HepG2 (cell line): ENCODE results near the gene MRPL10. TPM values are rescaled to one million over a fixed set of nuclear protein-coding genes. Genes with fewer than 3 reads are reported as not detected.

Experiments used
- ATAC-seq: fragments of 200-7000 bp; cut with Tn5 transposase; 3 replicates; pipeline ENCODE4 v1.9.1; 2020; ENCODE audit warnings: mild to moderate bottlenecking, moderate library complexity
- BruUV-seq: library from RNA; stranded (reverse); fragments of 400-500 nt; replicated peaks from 2 replicates; lab custom pipeline; 2021; lab: Mats Ljungman, UMichigan
- CTCF ChIA-PET: fragments of 300-600 bp; formaldehyde crosslinking; extraction: SDS; loops from one replicate; lab custom pipeline; 2021; ENCODE audit warnings: low total read pairs, inconsistent platforms, low intra/inter-chr PET ratio; lab: Yijun Ruan, JAX
- POLR2A ChIA-PET: fragments of 350-600 bp; sonication (Branson Sonifier 250); formaldehyde crosslinking; loops from one replicate; lab custom pipeline; 2020; ENCODE audit warnings: antibody characterized with exemption, inconsistent platforms; lab: Yijun Ruan, JAX
- DNase-seq: peaks from one replicate; pipeline ENCODE4 v3.0.0-alpha.2; 2015; ENCODE audit warnings: low spot score
- FAIRE-seq: peaks from 3 replicates; lab custom pipeline; 2011; peaks lifted over from hg19 to GRCh38; lab: Jason Lieb, UNC
- H2AFZ ChIP-seq: one replicate; pipeline ENCODE4 v1.6.1; 2011; ENCODE audit warnings: low read length, inconsistent platforms
- H3K27ac ChIP-seq: fragments of 300-600 bp; 3 replicates; pipeline ENCODE4 v1.8.0; 2011; ENCODE audit warnings: mixed run types, mild to moderate bottlenecking, mixed read lengths, low read length, inconsistent platforms; ENCODE audit not compliant: insufficient read depth; ENCODE audit errors: extremely low read length
- H3K27me3 ChIP-seq, 2 experiments: fragments of 200-600 bp in 1 of 2; 2 replicates in 1 of 2; 3 replicates in 1 of 2; pipeline versions ENCODE4 v1.6.0 to v1.8.0; 2011; ENCODE audit warnings: low read length in 2 of 2, mild to moderate bottlenecking in 2 of 2, moderate library complexity in 2 of 2, inconsistent platforms in 1 of 2; ENCODE audit not compliant: insufficient read depth in 2 of 2, control insufficient read depth in 1 of 2
- H3K36me3 ChIP-seq, 2 experiments: fragments of 200-600 bp in 1 of 2; replicated peaks in 1 of 2; 2 replicates in 1 of 2; 3 replicates in 1 of 2; pipeline versions ENCODE4 v1.5.1 to v1.8.0; 2011; ENCODE audit warnings: low read length in 2 of 2, inconsistent platforms in 1 of 2; ENCODE audit not compliant: insufficient read depth in 2 of 2, control insufficient read depth in 1 of 2
- H3K4me1 ChIP-seq: 2 replicates; pipeline ENCODE4 v1.5.1; 2012; ENCODE audit warnings: low read length, inconsistent platforms; ENCODE audit not compliant: insufficient read depth
- H3K4me2 ChIP-seq: 2 replicates; pipeline ENCODE4 v1.6.0; 2011; ENCODE audit warnings: low read depth, low read length, inconsistent platforms
- H3K4me3 ChIP-seq, 3 experiments: fragments of 200-600 bp in 1 of 3; sonication (generic), shearing (Covaris generic) in 1 of 3; replicated peaks in 1 of 3; 2 replicates each; pipeline ENCODE4 v1.5.1; 2011 to 2016; ENCODE audit warnings: low read length in 3 of 3, inconsistent platforms in 2 of 3, low read depth in 2 of 3, mild to moderate bottlenecking in 2 of 3, control low read depth in 1 of 3, mixed read lengths in 1 of 3; ENCODE audit not compliant: insufficient read depth in 1 of 3
- H3K79me2 ChIP-seq: one replicate; pipeline ENCODE4 v1.6.1; 2011; ENCODE audit warnings: low read length, inconsistent platforms; ENCODE audit not compliant: insufficient read depth
- H3K9ac ChIP-seq: 2 replicates; pipeline ENCODE4 v1.6.0; 2011; ENCODE audit warnings: mild to moderate bottlenecking, low read depth, low read length, inconsistent platforms; ENCODE audit not compliant: insufficient read depth
- H3K9me3 ChIP-seq: 2 replicates; pipeline ENCODE4 v1.5.1; 2012; ENCODE audit warnings: mild to moderate bottlenecking, low read length
- H4K20me1 ChIP-seq: 2 replicates; pipeline ENCODE4 v1.6.0; 2011; ENCODE audit warnings: inconsistent platforms, mild to moderate bottlenecking, low read length, moderate library complexity; ENCODE audit not compliant: insufficient read depth
- CTCF ChIP-seq: sonication (generic); formaldehyde crosslinking; IDR thresholded peaks from 2 replicates; pipeline ENCODE4 v1.5.0; 2020; ENCODE audit warnings: mild to moderate bottlenecking, missing genetic modification reagents, moderate library complexity
- DNMT1 ChIP-seq: sonication (generic); formaldehyde crosslinking; IDR thresholded peaks from 2 replicates; pipeline ENCODE4 v1.5.1; 2020; ENCODE audit warnings: mild to moderate bottlenecking, missing genetic modification reagents
- FLYWCH1 ChIP-seq: sonication (generic); formaldehyde crosslinking; IDR thresholded peaks from 2 replicates; pipeline ENCODE4 v1.8.1; 2023; ENCODE audit warnings: mild to moderate bottlenecking, missing genetic modification reagents
- FOSL2 ChIP-seq: sonication (generic); formaldehyde crosslinking; IDR thresholded peaks from 2 replicates; pipeline ENCODE4 v1.4.0; 2020; ENCODE audit warnings: missing genetic modification reagents
- HCFC1 ChIP-seq: fragments of 150-350 bp; IDR thresholded peaks from 2 replicates; pipeline ENCODE4 v1.6.1; 2014; ENCODE audit warnings: low read depth, low read length
- MAFF ChIP-seq: IDR thresholded peaks from 2 replicates; pipeline ENCODE4 v1.6.1; 2011; ENCODE audit warnings: low read depth, low read length, improper control_type of control experiment
- NBN ChIP-seq: fragments of 450-650 bp; conservative IDR thresholded peaks from 2 replicates; pipeline ENCODE4 v1.6.1; 2017
- RBM22 ChIP-seq: fragments of 200-400 bp; formaldehyde crosslinking; optimal IDR thresholded peaks from 2 replicates; pipeline ENCODE3; 2017; ENCODE audit warnings: mild to moderate bottlenecking, low read length, moderate library complexity
- SOX6 ChIP-seq, 2 experiments: fragments of 450-650 bp in 1 of 2; sonication (generic) in 1 of 2; formaldehyde crosslinking in 1 of 2; IDR thresholded peaks; 2 replicates each; pipeline versions ENCODE4 v1.4.0 to v1.6.1; 2017 to 2020; ENCODE audit warnings: antibody characterized with exemption in 1 of 2, mild to moderate bottlenecking in 1 of 2, missing genetic modification reagents in 1 of 2
- SRSF4 ChIP-seq: fragments of 200-400 bp; formaldehyde crosslinking; IDR thresholded peaks from one replicate; pipeline ENCODE4 v1.6.1; 2018; ENCODE audit warnings: mild to moderate bottlenecking, low read depth, low read length, moderate library complexity; ENCODE audit not compliant: poor library complexity, severe bottlenecking
- ZFX ChIP-seq: sonication (generic); formaldehyde crosslinking; IDR thresholded peaks from 2 replicates; pipeline ENCODE4 v1.4.0; 2020; ENCODE audit warnings: mild to moderate bottlenecking, low read depth, missing genetic modification reagents, moderate library complexity
- ZNF343 ChIP-seq: sonication (generic); formaldehyde crosslinking; IDR thresholded peaks from 2 replicates; pipeline ENCODE4 v1.4.0; 2020; ENCODE audit warnings: mild to moderate bottlenecking, missing genetic modification reagents
- ZNF576 ChIP-seq: sonication (generic); formaldehyde crosslinking; IDR thresholded peaks from 2 replicates; pipeline ENCODE4 v1.4.0; 2020; ENCODE audit warnings: mild to moderate bottlenecking, missing genetic modification reagents
- ZNF724P ChIP-seq: sonication (generic); formaldehyde crosslinking; IDR thresholded peaks from 2 replicates; pipeline ENCODE4 v1.8.0; 2022; ENCODE audit warnings: missing genetic modification reagents, borderline replicate concordance
- ZNF780A ChIP-seq: sonication (generic); formaldehyde crosslinking; IDR thresholded peaks from 2 replicates; pipeline ENCODE4 v1.8.0; 2022; ENCODE audit warnings: mild to moderate bottlenecking, missing genetic modification reagents, moderate library complexity
- WGBS: methylation state at CpG from one replicate; pipeline ENCODE4 v1.1.6; 2017; ENCODE audit warnings: low lambda C conversion rate; 5-methylcytosine and 5-hydroxymethylcytosine counted together
- in situ Hi-C: cut with HindIII; loops from 2 replicates; pipeline ENCODE4 v1.10.0; 2017; ENCODE audit warnings: low pct_unique_long_range_greater_than_20kb; ENCODE audit not compliant: extremely low pct_ligation_motif_present
- intact Hi-C: fragments of 100-400 bp; cut with micrococcal nuclease; formaldehyde crosslinking; loops from one replicate; pipeline ENCODE4 v1.10.0; 2022; ENCODE audit not compliant: unreplicated experiment
- polyA plus RNA-seq, 8 experiments: library from polyadenylated mRNA; depleted of rRNA in 3 of 8; stranded (reverse) in 7 of 8; unstranded in 1 of 8; fragments of >200 nt; fragmentation: Illumina TruSeq in 4 of 8; extraction: Trizol in 4 of 8; gene quantifications; 2 replicates each; pipeline versions ENCODE4 v1.2.1 to v1.2.3, GENCODE V29; 2011 to 2016; ENCODE audit warnings: low read depth in 4 of 8, missing spikeins in 1 of 8, mixed read lengths in 1 of 8; ENCODE audit not compliant: insufficient read depth in 1 of 8
- total RNA-seq, 5 experiments: library from RNA; depleted of rRNA; stranded (reverse); fragments of >200 nt; fragmentation: Illumina TruSeq; extraction: Trizol; gene quantifications; 2 replicates each; pipeline ENCODE4 v1.2.3, GENCODE V29; 2016; ENCODE audit warnings: low read depth in 1 of 5

MRPL10 gene
- total and polyA plus RNA-seq, 2 of the 13 experiments (the other 11 are each of a cell fraction or from before 2014, with no cell fraction given) = 56.7 to 149 TPM

- ATAC-seq (no peak), DNase-seq (no peak), FAIRE-seq (no peak)
- no TSS peak for BruUV-seq
- 95% methylated on average over 4 of the region's 4 CpGs for WGBS
- Histone ChIP-seq H3K36me3 (peaks cover 23 to 40% of the 10 kb centered on the region in 2 experiments), H3K4me2 (no peak overlapping the region), H3K9ac (no peak overlapping the region), H3K9me3 (no peaks in the 10 kb centered on the region), H3K79me2 (no peaks in the 10 kb centered on the region), H3K27ac (no peak overlapping the region), H3K4me3 (no peak overlapping the region), H3K27me3 (no peaks in the 10 kb centered on the region; a peak in 1 of 5 replicates), H3K4me1 (peaks cover 19% of the 10 kb centered on the region), H4K20me1 (no peaks in the 10 kb centered on the region), H2AFZ (no peak overlapping the region)
- in situ Hi-C loops (no loop called here), intact Hi-C loops (no loop called here)
- TF ChIP-seq FLYWCH1 (CRISPR knock-in tag) = 0 out of 2 replicates have a peak, but pooled peaks have one; percentile 30
- TF ChIP-seq ZNF343 (CRISPR knock-in tag) = no peak
- peak; percentile 53 for TF ChIP-seq RBM22
- TF ChIP-seq SOX6 (IDR thresholded peaks at IDR 0.05) = no peak
- no peak for TF ChIP-seq SOX6 (CRISPR knock-in tag; IDR thresholded peaks at IDR 0.05)
- TF ChIP-seq ZFX = peak; percentile 4; the same call in 1 of the 2 replicates
- POLR2A ChIA-PET = interaction anchor here (2.5 kb wide), 1 partner anchor 8 kb away, joined by 58 read pairs; the partner anchor contains the start of genes LRRC46 and MRPL10
- CTCF ChIA-PET = no interaction called here
Observed at GRCh38 chr17:47822785-47823184, 8.6 kb downstream of the MRPL10 start.

- peak; percentile 76 for DNase-seq
- Histone ChIP-seq H3K4me1 (peaks cover 19% of the 10 kb centered on the region), H3K9ac (peak within 1 kb of the TSS; percentile 78), H3K27ac (peak within 1 kb of the TSS; percentile 5), H2AFZ (no peak within 1 kb of the TSS), H4K20me1 (no peaks in the 10 kb centered on the region), H3K4me2 (peak within 1 kb of the TSS; percentile 88), H3K27me3 (no peaks in the 10 kb centered on the region; a peak in 1 of 5 replicates), H3K79me2 (no peaks in the 10 kb centered on the region), H3K36me3 (peaks cover 19 to 36% of the 10 kb centered on the region in 2 experiments), H3K9me3 (no peaks in the 10 kb centered on the region), H3K4me3 (peak within 1 kb of the TSS; percentile 73 to 90 (median 73))
- ChIA-PET POLR2A (interaction anchor here (0.9 to 2.5 kb wide), 7 partner anchors 9 to 134 kb away, joined by 3 to 58 read pairs (median 4); partner anchors contain the start of genes LRRC46, MRPL10, PNPO and SCRN2), CTCF (interaction anchor here (0.8 kb wide), 1 partner anchor 46 kb away, joined by 3 read pairs; no protein-coding TSS in a partner anchor)
- peak; percentile 96 for ATAC-seq
- in situ Hi-C loops = no loop called here
- intact Hi-C loops = no loop called here
- WGBS = 12% methylated on average over 15 of the region's 21 CpGs
- peak; percentile 95 for FAIRE-seq
- BruUV-seq = no TSS peak
- TF ChIP-seq NBN = no peak
- TF ChIP-seq MAFF = no peak
- no peak for TF ChIP-seq SRSF4
- no peak for TF ChIP-seq RBM22
- TF ChIP-seq CTCF (CRISPR knock-in tag) = peak; percentile 95
- TF ChIP-seq HCFC1 = peak; percentile 19
- no peak for TF ChIP-seq ZNF780A (CRISPR knock-in tag)
- no peak for TF ChIP-seq ZNF724P (CRISPR knock-in tag)
- TF ChIP-seq ZNF576 (CRISPR knock-in tag) = no peak
- no peak for TF ChIP-seq DNMT1
- peak; percentile 70 for TF ChIP-seq FOSL2 (CRISPR knock-in tag)
Observed at GRCh38 chr17:47821424-47822391, 9.6 kb downstream of the MRPL10 start, which contains the start of gene OSBPL7. Gene OSBPL7, minus strand, starts transcription at chr17:47821794. Its CDS starts 1,516 bp downstream, at chr17:47820278.
